ENCODE results near the gene FKBP8.

The FKBP8 gene

DNA sequence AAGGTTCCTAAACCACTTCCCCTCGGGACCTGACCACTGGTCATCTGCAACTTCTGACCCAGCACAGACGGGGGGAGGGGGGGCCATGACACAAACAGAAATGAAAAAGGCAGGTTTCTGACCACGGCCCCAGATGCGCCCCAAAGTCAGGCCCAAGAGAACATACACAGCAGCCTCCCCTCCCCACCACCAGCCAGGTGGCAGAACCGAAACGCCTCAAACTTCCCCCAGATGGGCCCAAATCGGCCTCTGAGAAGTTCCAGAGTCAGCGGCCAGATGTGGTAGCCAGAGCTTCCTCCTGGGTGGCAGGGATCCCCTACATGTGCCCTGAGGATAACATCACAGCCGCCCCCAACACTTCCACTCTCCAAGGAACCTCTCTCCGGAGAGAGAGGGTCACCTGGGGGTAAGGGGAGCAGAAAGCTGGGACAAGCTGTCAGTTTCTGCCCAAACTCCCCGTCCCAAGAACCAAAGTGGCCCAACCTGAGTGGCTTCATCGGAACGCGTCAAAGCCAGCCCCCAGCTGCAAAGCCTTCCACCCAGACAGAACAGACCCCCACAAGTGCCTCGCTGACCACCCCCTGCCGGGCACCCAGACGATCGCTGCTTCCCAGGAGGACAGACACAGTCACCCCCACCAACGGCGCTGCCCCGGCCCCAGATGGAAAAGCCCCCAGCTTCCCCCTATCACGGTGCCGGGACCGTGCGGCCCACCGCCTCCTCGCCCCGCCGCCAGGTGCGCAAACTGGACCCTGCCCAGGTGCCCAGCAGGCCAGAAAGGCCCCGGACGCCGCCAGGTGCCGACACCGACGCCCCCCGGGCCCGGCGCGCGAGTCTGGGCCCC lies 22.3 kb downstream of the FKBP8 start:
- peak in 1 of 2 experiments; percentile 29 for DNase-seq

DNA sequence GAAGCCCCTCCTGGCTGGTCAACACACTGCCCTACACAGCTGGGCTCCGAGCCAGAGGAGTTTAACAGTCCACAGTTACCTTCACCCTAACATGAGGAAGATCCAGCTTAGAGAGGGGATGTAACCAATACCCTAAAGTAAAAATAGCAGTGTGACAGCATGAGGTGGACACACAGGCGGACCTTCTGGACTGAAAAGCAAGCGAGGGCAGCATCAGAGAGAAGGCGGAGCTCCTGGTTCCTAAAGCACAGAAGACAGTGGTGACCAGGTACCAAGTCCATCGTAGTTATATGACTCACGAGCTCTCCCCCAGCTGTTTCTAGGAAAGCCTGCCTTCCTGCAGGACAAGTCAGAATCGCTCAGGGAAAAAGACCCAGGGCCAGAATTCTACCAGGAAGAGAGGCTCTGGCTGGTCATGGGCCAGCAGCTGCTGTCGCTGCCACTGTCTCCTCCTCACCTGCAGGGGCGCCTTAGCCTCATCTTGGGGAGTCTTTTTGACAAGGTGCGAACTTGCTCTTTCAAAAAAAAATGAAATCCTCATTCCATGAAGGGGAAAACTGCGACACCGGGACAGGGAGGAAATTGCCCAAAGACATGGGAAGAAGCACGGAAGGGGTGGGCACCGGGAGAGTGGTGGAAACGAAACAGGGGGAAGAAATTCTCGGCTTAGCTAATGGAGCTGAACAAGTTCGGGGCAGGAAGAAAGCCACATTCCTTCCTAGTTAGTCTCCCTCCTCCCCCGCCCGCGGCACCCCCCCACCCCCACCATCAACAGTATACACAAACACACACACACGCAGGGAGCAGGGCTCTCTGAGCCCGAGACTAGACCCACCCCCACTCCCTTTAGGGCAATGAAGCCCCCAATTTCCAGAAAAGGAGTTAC lies 23.2 kb downstream of the FKBP8 start:
- DNase-seq, result peak; percentile 54 to 69

DNA sequence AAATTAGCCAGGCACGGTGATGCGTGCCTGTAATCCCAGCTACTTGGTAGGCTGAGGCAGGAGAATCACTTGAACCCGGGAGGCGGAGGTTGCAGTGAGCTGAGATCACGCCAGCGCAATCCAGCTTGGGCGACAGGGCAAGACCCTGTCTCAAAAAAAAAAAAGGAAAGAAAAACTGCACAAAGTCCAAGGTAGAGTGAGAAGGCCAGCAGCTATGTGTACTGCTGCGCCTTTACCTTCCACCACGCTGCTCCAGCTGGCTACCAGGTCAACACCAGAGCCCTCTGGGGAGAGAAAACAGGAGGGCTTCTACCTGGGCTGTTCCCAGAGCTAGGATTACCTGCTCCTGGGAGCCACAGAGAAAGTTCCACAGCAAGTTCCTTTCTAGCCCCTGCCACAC lies 24.7 kb downstream of the FKBP8 start:
- no peak for DNase-seq

DNA sequence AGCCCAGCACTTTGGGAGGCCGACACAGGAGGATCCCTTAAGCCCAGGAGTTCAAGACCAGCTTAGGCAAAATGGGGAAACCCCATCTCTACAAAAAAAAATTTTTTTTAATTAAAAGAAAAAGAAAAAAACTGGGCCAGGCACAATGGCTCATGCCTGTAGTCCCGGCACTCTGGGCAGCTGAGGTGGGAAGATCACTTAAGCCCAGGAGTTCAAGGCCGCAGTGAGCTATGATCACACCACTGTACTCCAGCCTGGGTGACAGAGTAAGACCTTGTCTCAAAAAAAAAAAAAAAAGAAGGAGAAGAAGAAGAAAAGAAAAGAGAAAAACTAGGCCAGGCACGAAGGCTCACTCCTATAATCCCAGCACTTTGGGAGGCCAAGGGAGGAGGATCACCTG lies 25.8 kb downstream of the FKBP8 start:
- DNase-seq, result no peak

DNA sequence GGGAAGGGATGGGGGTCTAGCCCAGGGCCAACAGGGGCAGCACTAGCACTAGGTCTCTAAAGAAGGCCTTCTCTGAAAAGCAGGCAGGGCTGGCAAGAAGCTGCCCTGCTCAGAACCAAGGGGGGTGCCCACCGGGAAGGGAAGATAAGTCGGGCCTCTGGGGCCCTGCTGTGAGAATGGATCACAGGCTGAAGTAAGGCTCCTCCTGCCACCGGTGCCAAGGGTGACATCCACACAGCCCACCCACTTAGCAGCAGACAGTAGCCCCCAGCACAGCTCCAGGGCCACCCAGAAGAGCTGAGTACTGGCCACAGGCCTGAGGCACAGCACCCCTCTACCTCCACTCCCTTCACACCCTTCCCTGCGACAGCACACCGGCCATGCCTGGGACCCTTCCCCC lies 27.4 kb downstream of the FKBP8 start:
- DNase-seq, result no peak

DNA sequence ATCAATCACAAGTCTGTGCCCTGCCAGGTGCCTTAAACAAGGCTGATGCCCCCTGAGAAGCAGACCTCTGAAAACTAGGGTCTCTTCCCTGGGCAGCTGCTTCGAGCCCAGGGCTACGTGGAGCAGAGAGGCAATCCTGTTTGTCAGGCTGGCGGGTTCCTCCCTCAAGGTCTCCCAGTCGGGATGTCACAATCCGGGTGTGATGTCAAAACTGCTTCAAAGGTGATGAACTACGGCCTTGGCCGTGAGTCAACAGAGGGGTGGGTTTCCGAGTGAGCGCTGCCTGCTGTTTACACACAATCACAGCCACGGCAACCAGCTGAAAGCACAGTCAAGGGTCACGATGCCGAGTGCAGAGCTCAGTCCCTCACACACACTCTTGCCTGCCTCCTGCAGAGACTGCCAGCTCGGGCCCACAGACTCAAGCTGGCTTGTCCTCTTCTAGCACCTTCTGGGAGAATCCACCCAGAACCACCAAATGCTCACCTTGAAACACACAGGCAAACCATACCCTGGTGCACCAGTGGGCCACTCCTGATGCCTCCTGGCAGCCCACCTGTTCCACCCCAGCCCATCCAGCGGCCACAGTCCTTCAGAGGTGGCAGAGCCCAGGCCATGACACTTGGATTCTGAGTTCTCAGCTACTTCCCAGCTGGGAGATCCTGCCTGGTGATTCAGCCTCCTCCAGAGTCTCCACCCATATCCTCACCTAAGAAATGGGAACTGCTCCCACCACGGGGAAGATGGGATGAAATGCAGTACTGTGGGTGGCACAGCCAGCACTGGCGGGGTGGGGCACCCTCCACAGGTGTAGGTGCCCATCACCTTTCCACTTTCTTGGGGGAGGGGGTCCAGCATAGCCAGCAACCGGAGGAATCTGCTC lies 28.3 kb downstream of the FKBP8 start:
- DNase-seq, result no peak

DNA sequence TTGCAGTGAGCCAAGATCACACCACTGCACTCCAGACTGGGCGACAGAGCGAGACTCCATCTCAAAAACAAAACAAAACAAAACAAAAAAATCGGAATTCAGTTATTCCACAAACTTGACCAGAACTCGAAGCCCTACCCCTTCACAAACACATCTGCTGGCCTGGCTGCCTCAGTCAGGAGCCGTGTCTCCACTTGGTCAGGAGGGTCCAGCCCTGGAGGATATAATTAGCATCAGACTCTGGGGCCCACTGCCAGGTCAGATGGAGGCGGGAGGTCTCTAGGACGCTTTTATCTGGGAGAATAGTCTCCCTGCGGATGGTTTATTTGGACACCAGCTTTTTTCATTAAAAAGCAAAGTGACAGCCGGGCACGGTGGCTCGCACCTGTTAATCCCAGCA lies 29.5 kb downstream of the FKBP8 start:
- no peak for DNase-seq

DNA sequence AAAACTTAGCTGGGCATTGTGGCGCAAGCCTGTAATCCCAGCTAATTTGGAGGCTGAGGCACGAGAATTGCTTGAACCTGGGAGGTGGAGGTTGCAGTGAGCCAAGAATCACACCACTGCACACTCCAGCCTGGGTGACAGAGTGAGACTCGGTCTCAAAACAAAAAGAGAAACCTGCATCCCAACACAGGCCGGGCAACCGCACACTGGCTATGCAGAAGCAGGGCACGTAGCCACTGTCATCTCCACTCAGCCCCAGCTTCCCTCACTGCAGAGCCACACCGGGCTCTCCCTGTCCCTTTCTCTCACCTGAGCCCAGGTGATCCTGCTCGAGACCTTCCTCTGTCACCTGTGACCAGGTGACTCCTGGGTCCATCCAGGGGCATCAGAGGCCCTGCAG lies 33.2 kb downstream of the FKBP8 start:
- no peak for DNase-seq

DNA sequence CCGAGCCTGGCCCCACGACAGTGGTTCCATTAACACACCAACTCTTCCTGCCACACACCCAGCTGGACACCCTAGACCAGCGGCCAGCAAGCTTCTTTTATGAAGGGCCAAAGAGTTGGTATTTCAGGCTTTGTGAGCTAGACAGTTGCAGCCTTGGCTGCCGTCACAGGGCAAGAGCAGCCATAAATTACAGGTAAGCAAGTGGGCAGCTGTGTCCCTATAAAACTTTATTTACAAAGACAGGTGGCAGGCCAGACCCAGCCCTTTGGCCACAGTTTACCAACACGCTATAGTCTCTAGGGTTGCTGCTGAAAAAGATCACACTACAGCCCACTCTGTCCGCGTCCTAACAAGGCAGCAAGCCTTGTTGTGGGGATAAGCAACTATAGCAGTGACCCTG lies 34.8 kb downstream of the FKBP8 start:
- DNase-seq, result no peak

DNA sequence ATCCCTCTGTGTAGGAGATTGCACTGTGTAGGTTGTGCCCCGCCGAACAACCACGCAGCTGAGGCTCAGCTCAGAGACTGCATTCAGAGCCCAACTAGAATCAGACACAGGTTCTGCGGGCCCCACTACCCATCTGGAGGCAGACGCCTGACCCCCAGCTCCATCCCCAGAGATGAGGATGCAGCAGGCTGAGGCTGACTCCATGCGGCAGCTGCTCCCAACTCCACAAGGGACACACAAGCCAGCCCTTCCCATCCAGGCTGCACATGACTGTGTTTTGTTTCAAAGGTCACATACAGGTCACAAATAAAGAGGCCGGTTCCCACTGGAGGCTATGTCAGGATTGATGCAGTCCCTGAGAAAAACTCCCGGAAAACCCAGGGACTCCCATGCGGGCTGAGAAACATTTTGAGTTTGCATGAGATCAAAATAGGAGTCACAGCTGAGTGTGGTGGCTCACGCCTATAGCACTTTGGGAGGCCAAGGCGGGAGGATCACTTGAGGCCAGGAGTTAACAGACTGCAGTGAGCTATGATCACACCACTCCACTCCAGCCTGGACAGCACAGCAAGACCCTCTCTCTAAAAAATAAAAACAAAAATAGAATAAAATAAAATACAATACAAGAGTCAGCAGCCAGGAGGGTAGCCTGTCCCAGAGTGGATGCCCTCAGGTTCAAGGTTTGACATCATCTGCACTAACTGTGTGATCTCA lies 35.5 kb downstream of the FKBP8 start:
- no peak for DNase-seq

DNA sequence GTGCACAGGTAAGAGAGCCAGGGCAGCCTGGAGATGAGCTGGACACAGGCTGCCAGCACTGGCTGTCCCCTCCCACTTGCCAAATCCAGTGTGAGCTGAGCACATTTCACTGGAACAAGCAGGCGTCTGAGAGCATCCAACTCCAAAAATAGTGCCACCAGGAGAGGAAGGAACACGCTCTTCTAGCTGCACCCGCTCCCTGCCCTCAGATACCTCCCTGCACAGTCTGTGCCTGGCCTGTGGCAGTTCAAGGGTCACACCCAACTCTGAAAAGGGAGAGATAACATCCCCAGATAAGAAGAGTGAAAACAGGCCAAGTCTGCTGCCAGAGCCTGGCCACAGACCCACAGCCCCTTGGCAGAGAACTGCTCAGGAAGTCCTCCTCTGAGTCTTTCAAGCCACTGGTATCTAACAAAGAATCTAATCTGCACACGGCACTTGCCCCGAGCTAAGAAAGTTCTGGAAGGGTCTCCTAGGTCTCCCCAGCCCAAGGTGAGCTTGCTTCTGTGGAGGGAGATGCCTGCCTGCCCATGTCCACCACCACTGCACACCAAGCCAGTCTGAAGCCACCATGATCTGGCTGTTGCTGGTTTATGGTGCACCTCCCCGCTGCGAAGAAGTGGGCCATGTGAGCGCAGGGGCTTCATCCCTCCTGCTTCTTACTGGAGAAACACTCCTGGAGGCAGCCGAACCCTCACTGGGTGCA lies 36.2 kb downstream of the FKBP8 start:
- no peak for DNase-seq

DNA sequence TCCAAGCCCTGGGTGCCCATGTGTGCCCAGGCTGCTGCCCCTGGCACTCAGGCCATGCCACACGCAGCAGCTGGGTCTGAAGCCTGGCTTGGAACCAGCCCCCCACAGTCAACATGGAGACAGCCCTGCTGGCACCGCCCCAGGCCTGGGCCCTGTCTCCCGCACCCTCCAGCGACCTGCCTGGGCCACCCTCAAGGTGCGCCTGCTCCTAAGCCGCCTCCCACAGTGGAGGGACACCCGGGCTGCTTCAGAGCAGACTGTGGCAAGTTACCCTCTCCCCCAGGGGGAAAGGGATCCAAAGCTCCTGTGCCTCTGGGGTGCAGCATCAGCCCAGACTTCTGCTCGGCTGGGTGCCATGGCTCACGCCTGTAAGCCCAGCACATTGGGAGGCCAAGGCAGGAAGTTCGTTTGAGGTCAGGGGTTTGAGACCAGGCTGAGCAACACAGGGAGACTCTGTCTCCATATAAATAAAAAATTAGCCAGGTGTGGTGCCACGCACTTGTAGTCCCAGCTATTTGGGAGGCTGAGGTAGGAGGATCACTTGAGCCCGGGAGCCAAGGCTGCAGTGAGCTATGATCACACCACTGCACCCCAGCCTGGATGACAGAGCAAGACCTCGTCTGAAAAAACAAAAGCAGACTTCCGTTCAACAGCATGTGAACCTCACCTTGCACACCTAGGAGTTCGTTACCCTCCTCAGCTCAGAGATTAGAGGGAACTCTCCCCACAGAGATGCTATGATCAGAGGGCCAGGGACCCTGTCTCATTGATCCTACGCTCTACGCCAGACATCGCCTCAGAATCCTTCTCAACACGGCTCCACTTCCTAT lies 37.1 kb downstream of the FKBP8 start:
- no peak for DNase-seq

DNA sequence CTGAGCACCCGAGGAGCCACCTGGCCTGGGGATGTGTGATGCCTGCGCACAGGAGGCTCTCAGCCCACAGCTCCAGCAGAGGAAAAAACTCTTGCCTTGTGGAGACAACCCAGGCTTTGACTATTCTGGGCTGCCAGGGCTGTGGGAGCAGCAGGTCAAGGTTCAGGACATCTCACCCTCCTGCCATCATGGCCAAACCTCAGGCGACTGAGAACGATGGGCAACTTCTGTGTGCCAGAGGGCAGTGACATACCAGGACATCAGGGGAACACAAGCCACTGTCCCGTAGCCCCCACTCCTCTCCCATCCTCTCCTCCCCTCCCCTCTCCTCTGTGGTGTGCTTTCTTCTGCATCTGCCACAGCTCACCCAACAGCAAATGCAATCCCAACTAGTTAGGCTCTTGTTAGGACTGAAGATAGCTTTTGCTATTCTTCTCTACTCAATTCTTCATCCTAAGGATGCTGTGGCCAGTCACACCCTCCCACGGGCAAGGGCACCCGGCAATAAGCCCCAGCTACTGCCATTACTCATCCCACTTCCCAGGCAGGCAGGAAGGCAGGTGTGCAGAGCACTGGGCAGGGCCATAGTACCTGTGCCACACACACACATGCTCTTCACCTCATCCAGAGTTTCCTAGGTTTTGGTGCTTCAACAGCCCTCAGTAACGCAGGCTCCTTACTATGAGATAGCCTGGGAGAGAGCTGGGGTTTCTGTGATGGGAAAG lies 38.3 kb downstream of the FKBP8 start:
- peak in 1 of 2 experiments; percentile 45 for DNase-seq

DNA sequence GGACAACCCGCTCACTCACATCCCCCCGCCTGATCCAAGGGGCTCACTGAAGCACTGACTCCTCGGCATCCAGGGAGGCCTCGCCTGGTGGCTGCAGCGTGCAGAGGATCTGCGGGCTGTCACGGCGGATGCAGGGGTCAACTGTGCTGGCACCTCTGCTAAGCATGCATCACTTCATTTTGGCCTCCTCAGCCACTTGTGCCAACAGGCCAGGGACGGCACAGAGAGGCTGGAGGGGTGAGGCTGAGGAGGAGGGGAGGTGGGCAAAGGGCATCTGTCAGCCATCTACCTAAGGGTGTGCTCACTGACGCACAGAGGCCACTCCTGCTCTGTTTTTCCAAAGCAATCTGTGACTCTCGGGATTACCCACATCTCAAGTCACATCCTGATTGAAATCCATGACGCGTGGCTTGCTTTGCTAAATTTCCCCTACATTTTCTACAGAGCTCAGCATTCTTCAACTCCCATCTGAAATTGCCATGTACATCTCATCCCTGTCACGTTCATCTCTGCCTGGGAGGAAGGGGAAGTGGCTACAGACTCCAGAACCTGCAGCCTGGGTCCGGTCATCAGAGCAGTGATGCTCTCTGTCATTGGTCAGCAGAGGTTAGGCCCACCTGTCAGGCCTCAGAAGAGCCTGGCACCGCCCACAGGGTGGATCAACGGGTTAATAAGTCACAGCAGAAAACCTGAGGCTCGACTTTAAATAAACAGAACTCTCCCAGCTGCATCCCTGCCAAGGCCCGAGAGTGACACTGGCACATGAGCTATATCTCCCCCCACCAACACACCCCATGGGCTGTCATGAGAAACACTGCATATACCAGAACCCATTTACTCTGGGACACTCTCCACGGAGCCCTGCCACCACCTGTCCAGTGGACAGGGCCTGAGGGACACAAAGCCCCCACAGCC lies 39.1 kb downstream of the FKBP8 start:
- no peak for DNase-seq

DNA sequence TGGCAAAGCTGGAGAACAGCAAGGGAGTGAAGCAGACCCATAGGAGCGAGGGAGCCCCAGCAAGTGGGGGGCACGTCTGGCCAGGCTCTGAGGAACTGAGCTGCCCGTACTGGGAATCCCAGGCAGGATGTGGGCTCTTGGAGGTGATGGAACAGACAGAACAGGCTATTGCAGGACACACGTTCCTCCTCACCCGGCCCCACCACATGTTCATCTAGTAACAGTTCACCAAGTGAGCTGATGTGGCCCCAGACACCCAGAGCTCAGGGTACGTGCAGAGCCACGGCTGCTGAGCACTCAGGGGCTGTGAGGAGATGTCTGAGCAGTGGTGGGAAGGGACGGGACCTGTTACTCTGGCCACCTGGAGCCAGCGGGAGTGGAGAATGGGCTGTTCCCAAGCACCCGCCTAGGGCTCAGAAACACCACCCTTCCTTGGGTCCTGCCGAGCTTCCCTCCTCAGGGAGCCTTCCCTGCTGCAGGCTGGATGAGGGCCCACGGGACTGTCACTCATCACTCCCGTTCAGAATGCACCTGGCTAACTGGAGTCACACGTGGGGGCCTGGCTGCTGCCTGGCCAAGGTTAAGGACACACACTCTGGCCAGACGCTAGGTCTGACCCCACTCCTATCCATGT lies 39.9 kb downstream of the FKBP8 start:
- no peak for DNase-seq

DNA sequence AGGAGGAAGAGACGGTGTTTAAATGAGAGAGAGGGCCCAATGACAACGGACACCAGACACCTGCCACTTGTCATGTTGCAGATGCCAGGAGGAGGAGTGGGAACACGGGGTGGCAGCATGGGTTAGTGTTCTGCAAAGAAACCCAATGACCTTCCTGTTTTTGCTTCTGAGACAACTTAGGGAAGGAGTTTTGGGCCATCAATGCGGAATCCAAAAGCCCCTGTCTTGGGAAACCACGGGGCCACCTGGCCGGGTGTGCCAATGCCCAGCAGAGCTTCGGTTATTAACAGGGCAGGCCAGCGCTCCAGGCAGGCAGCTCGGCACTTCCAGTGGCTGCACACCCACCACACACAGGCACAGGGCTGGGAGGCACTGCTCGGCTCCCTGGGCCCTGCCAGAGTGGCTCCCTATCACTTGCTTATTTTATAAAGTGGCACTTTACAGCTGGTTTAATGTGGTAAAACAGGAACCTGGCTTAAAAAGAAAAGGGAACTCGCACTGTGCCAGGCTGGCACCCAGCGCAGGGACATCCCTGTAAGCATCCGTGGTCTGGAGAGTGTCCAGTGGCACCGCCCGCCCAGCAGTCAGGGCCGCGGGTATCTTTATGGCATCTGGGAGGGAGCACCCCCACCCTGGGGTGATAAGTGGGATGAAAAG lies 40.6 kb downstream of the FKBP8 start:
- DNase-seq, result no peak

DNA sequence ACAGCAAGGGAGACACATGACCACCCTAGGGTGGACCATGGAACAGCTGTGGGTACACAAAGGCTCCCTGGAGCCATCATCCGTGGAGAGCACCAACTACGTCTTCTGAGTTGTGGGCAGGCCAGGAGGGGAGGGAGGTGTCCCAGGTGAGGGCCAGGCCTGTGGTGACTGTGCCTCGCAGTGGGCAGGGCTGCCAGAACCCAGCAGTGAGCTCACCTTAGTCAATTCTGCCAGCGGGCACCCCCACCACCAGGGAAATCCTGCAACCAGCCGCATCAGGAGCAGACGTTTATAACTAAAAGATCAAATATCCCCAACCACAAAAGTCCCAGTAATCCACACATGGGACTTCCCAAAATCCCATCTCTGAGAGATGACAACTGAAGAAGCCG lies 41.1 kb downstream of the FKBP8 start:
- DNase-seq, result no peak

DNA sequence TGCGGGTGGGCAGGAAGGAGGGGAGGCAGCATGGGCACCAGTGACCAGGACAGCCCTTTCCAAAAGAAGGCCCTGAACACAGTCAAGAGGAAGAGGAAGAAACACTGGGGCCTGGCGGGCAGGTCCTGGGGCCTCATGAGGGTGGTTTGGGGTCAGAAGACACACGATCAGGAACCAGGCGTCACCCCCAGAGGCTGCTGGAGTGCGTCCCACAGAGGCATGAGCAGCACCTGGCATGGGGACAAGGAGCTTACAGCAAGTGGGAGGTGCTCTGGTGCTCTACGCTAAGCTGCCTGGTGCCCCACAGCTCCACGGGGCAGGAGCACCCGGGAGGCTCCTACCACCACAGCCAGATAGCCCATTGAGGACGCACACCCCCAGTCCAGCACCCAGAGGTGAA lies 41.5 kb downstream of the FKBP8 start:
- DNase-seq, result no peak

Data from activated CD4-positive, alpha-beta T cell treated with anti-CD3 and anti-CD28 coated beads, Interleukin-2, amount 50 U/mL, for 48 hours (primary cell).